ENCODE data around the gene SORCS2.

The SORCS2 gene

GRCh38 chr4:7719354-7720174 lies 527.2 kb downstream of the SORCS2 start:
- DNase-seq (ENCODE audit: low read depth in 2 of 2) = peak; percentile 38 to 46
- H3K4me3 ChIP-seq (replicated peaks in 1 of 2; ENCODE audit: low read depth in 2 of 2, low read length in 2 of 2) = no peak overlapping the region
- TF ChIP-seq CTCF (IDR thresholded peaks at IDR 0.05; ENCODE audit: low read depth, low read length) = peak; percentile 85

DNA sequence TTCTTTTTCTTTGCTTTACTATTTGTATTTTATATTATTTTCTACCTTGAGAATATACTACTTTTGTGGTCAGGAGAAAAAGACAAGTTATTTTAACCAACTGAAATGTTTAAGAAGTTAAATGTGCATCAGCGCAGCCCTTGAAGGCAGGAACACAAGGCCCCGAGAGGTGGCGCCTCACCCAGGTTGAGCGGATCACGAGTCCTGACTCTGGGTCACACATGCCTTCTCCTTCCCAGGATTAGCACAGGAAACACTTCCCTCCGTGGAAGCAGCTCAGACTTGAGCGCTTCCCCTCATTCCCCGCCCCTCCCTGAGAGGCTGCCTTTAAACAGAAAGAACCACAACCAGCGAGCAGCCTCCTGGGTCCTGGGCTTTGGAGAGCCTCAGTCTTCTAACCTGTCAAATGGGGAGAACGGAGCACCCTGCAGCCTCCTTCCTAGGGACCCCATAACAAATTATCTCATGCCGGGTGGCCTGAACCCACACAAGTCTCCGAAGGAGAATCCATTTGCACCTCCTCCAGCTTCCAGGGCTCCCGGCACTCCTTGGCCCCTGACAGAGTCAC lies 529.7 kb downstream of the SORCS2 start:
- peak; percentile 33 for TF ChIP-seq CTCF (IDR thresholded peaks at IDR 0.05; ENCODE audit: low read depth, low read length)
- DNase-seq (ENCODE audit: low read depth in 2 of 2) = peak; percentile 33 to 41
- H3K4me3 ChIP-seq (replicated peaks in 1 of 2; ENCODE audit: low read depth in 2 of 2, low read length in 2 of 2) = no peak overlapping the region

- DNase-seq (ENCODE audit: low read depth in 2 of 2) = no peak
- TF ChIP-seq CTCF (IDR thresholded peaks at IDR 0.05; ENCODE audit: low read depth, low read length) = no peak
- H3K4me3 ChIP-seq (replicated peaks in 1 of 2; ENCODE audit: low read depth in 2 of 2, low read length in 2 of 2) = no peak overlapping the region
Measured at GRCh38 chr4:7722766-7723387, 530.5 kb downstream of the SORCS2 start.

- no peak overlapping the region for H3K4me3 ChIP-seq (replicated peaks in 1 of 2; ENCODE audit: low read depth in 2 of 2, low read length in 2 of 2)
- DNase-seq (ENCODE audit: low read depth in 2 of 2) = no peak
- no peak for TF ChIP-seq CTCF (IDR thresholded peaks at IDR 0.05; ENCODE audit: low read depth, low read length)
Measured at GRCh38 chr4:7723625-7724024, 531.3 kb downstream of the SORCS2 start.

GRCh38 chr4:7725951-7726350 lies 533.6 kb downstream of the SORCS2 start:
- TF ChIP-seq CTCF (IDR thresholded peaks at IDR 0.05; ENCODE audit: low read depth, low read length) = no peak
- no peak overlapping the region for H3K4me3 ChIP-seq (replicated peaks in 1 of 2; ENCODE audit: low read depth in 2 of 2, low read length in 2 of 2)
- DNase-seq (ENCODE audit: low read depth in 2 of 2) = peak in 1 of 2 donors; percentile 25

DNA sequence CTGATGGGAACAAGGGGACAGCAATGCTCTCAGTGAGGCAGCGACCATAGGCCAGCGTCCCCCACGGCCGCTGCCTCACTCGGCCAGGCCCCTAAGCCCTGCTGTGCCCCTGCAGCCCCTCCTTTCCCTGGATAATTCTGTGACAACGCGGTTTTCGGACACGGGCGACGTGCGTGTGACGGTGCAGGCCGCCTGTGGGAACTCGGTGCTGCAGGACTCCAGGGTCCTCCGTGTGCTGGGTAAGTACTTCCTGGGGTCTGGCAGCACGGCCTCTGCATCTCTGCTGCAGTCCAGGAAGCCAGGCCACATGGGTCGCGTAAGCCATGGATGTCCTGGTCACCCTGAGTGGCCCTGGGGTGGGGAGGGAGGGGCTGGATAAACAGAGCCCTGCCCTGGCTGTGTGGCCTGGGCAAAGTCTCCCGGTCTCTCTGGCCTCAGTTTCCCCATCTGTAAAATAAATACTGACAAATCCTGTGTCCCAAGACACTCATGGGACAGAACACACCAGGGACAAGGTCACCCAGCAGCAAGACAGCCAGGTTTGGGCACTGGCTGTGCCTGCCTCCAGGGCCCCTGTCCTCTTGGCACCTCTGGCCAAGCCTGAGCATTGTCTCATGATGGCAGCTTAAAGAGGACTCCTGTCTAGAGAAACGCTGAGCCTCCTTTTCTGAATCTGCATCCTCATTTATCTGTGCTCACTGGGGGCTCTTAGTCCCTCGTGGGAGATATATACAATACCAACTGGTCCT lies 534.5 kb downstream of the SORCS2 start:
- no peak overlapping the region for H3K4me3 ChIP-seq (replicated peaks in 1 of 2; ENCODE audit: low read depth in 2 of 2, low read length in 2 of 2)
- no peak for TF ChIP-seq CTCF (IDR thresholded peaks at IDR 0.05; ENCODE audit: low read depth, low read length)
- DNase-seq (ENCODE audit: low read depth in 2 of 2) = no peak
